ENCODE measurements around the gene LOXL1. TPM values are rescaled to one million over a fixed set of nuclear protein-coding genes. Genes with fewer than 3 reads are reported as not detected.

Gene LOXL1
- total and polyA plus RNA-seq, 2 donors (not counting 1 experiment from before 2014, with no cell fraction given): 0.21 to 0.49 TPM

GRCh38 chr15:73941044-73941443 is 14.8 kb downstream of the LOXL1 start:
- CTCF ChIA-PET: interaction anchor here (1.0 to 2.8 kb wide), 2 partner anchors 10 to 13 kb away, joined by 3 to 12 read pairs; no protein-coding TSS in a partner anchor
- Mint-ChIP-seq H3K4me3 (no peak overlapping the region), H3K4me1 (peaks cover 7% of the 10 kb centered on the region), H3K27me3 (peaks cover 9% of the 10 kb centered on the region), H3K9me3 (ENCODE audit: insufficient read depth) (no peaks in the 10 kb centered on the region), H3K27ac (no peak overlapping the region)
- ATAC-seq (ENCODE audit: low read depth): no peak
- no peak overlapping the region for H3K4me2 ChIP-seq (replicated peaks; ENCODE audit: low read depth, low read length, poor library complexity, severe bottlenecking)
- H3K79me2 ChIP-seq (ENCODE audit: control insufficient read depth, insufficient read depth, low read length): no peaks in the 10 kb centered on the region
- H3K4me3 ChIP-seq (ENCODE audit: control extremely low read depth in 1 of 5, extremely low read depth in 1 of 5, insufficient read depth in 1 of 5, low read depth in 2 of 5, low read length in 4 of 5): no peak overlapping the region
- peaks cover 0 to 2% of the 10 kb centered on the region in 2 donors for H3K4me1 ChIP-seq (ENCODE audit: control insufficient read depth in 2 of 2, insufficient read depth in 2 of 2, low read length in 2 of 2)
- H3K27ac ChIP-seq (ENCODE audit: low read length in 2 of 2): no peak overlapping the region
- H3K9me3 ChIP-seq (ENCODE audit: control extremely low read depth in 1 of 3, control insufficient read depth in 2 of 3, insufficient read depth in 1 of 3, low read length in 2 of 3): no peaks in the 10 kb centered on the region
- no peak overlapping the region for H2AFZ ChIP-seq (ENCODE audit: insufficient read depth, low read depth, low read length, poor library complexity, severe bottlenecking)
- no CpG with 5 or more reads among the region's 1 CpG for WGBS (ENCODE audit: insufficient coverage)
- intact Hi-C loops (cut with micrococcal nuclease): no loop called here
- no peak for DNase-seq
- H3K9ac ChIP-seq (ENCODE audit: low read length): no peak overlapping the region
- TF ChIP-seq CTCF (IDR thresholded peaks at IDR 0.05): no peak
- TF ChIP-seq EZH2 (IDR thresholded peaks at IDR 0.05; ENCODE audit: borderline replicate concordance, insufficient read depth, low read depth, low read length, poor library complexity, severe bottlenecking): no peak
- H3K36me3 ChIP-seq (replicated peaks in 1 of 2; ENCODE audit: control extremely low read depth in 1 of 2, control insufficient read depth in 1 of 2, extremely low read depth in 1 of 2, insufficient read depth in 2 of 2, low read length in 1 of 2): no peaks in the 10 kb centered on the region
- H4K20me1 ChIP-seq (ENCODE audit: control insufficient read depth, insufficient read depth, low read length, poor library complexity, severe bottlenecking): no peaks in the 10 kb centered on the region
- POLR2A ChIA-PET: no interaction called here
- peaks cover 0 to 7% (median 0%) of the 10 kb centered on the region in 4 experiments for H3K27me3 ChIP-seq (replicated peaks in 1 of 4; ENCODE audit: control extremely low read depth in 1 of 4, control insufficient read depth in 3 of 4, insufficient read depth in 4 of 4, low read length in 3 of 4)

- WGBS (ENCODE audit: insufficient coverage): 100% methylated on average over 1 of the region's 3 CpGs
- intact Hi-C loops (cut with micrococcal nuclease): no loop called here
- no peak for TF ChIP-seq CTCF (IDR thresholded peaks at IDR 0.05)
- no peak for TF ChIP-seq EZH2 (IDR thresholded peaks at IDR 0.05; ENCODE audit: borderline replicate concordance, insufficient read depth, low read depth, low read length, poor library complexity, severe bottlenecking)
- Histone ChIP-seq H3K9me3 (ENCODE audit: control extremely low read depth in 1 of 3, control insufficient read depth in 2 of 3, insufficient read depth in 1 of 3, low read length in 2 of 3) (no peaks in the 10 kb centered on the region), H4K20me1 (ENCODE audit: control insufficient read depth, insufficient read depth, low read length, poor library complexity, severe bottlenecking) (no peaks in the 10 kb centered on the region), H3K4me1 (ENCODE audit: control insufficient read depth in 2 of 2, insufficient read depth in 2 of 2, low read length in 2 of 2) (peaks cover 0 to 5% of the 10 kb centered on the region in 2 donors), H2AFZ (ENCODE audit: insufficient read depth, low read depth, low read length, poor library complexity, severe bottlenecking) (no peak overlapping the region), H3K36me3 (replicated peaks in 1 of 2; ENCODE audit: control extremely low read depth in 1 of 2, control insufficient read depth in 1 of 2, extremely low read depth in 1 of 2, insufficient read depth in 2 of 2, low read length in 1 of 2) (no peaks in the 10 kb centered on the region), H3K4me2 (replicated peaks; ENCODE audit: low read depth, low read length, poor library complexity, severe bottlenecking) (no peak overlapping the region), H3K9ac (ENCODE audit: low read length) (no peak overlapping the region), H3K27me3 (replicated peaks in 1 of 4; ENCODE audit: control extremely low read depth in 1 of 4, control insufficient read depth in 3 of 4, insufficient read depth in 4 of 4, low read length in 3 of 4) (peaks cover 0 to 7% (median 0%) of the 10 kb centered on the region in 4 experiments), H3K79me2 (ENCODE audit: control insufficient read depth, insufficient read depth, low read length) (no peaks in the 10 kb centered on the region), H3K27ac (ENCODE audit: low read length in 2 of 2) (no peak overlapping the region), H3K4me3 (ENCODE audit: control extremely low read depth in 1 of 5, extremely low read depth in 1 of 5, insufficient read depth in 1 of 5, low read depth in 2 of 5, low read length in 4 of 5) (no peak overlapping the region)
- H3K27me3 Mint-ChIP-seq: peaks cover 8% of the 10 kb centered on the region
- no peak overlapping the region for H3K27ac Mint-ChIP-seq
- H3K9me3 Mint-ChIP-seq (ENCODE audit: insufficient read depth): no peaks in the 10 kb centered on the region
- POLR2A ChIA-PET: no interaction called here
- no peak overlapping the region for H3K4me3 Mint-ChIP-seq
- no peak for DNase-seq
- no peak for ATAC-seq (ENCODE audit: low read depth)
- CTCF ChIA-PET: interaction anchor here (1.0 to 2.8 kb wide), 2 partner anchors 9 to 14 kb away, joined by 3 to 12 read pairs; no protein-coding TSS in a partner anchor
- peaks cover 9% of the 10 kb centered on the region for H3K4me1 Mint-ChIP-seq
These were observed 15.2 kb downstream of the LOXL1 start for GRCh38 chr15:73941449-73941848.

Data from B cell (primary cell).